Adrenal gland (tissue), 5 donors: ENCODE data around the gene POLR3B.
"Not testable (repeated sequence)": the region's sequence is repeated elsewhere in the genome, so short reads cannot be mapped to it uniquely, and the experiment has no call there.

Source experiments
- CTCF ChIP-seq, 6 experiments: fragments of 450-650 bp in 4 of 6; fragments of 200-600 bp in 2 of 6; sonication (generic) in 1 of 6; IDR thresholded peaks; 1 replicate in 5 of 6; 2 replicates in 1 of 6; pipeline versions ENCODE4 v1.5.1 to v1.8.0; 2016 to 2021; ENCODE audit warnings: antibody characterized with exemption in 6 of 6, mild to moderate bottlenecking in 2 of 6, moderate library complexity in 1 of 6
- POLR2A ChIP-seq, 2 donors: fragments of 450-650 bp; IDR thresholded peaks; one replicate each; pipeline ENCODE4 v1.6.1; 2017; ENCODE audit warnings: antibody characterized with exemption in 2 of 2, mild to moderate bottlenecking in 2 of 2, moderate library complexity in 1 of 2
- donor health status: DM: no; HTN: no; CAD: no.

- TF ChIP-seq CTCF, POLR2A (IDR thresholded peaks at IDR 0.05): not testable (repeated sequence)
Observed at GRCh38 chr12:106465605-106466004, 108.1 kb downstream of the POLR3B start.
